ENCODE measurements around the gene HELLS. TPM values are rescaled to one million over a fixed set of nuclear protein-coding genes. Genes with fewer than 3 reads are reported as not detected.
"Not testable (repeated sequence)": the region's sequence is repeated elsewhere in the genome, so short reads cannot be mapped to it uniquely, and the experiment has no call there.

Gene HELLS
- total RNA-seq, 2 donors from 2014 or later: 9.8 to 18.4 TPM

DNA sequence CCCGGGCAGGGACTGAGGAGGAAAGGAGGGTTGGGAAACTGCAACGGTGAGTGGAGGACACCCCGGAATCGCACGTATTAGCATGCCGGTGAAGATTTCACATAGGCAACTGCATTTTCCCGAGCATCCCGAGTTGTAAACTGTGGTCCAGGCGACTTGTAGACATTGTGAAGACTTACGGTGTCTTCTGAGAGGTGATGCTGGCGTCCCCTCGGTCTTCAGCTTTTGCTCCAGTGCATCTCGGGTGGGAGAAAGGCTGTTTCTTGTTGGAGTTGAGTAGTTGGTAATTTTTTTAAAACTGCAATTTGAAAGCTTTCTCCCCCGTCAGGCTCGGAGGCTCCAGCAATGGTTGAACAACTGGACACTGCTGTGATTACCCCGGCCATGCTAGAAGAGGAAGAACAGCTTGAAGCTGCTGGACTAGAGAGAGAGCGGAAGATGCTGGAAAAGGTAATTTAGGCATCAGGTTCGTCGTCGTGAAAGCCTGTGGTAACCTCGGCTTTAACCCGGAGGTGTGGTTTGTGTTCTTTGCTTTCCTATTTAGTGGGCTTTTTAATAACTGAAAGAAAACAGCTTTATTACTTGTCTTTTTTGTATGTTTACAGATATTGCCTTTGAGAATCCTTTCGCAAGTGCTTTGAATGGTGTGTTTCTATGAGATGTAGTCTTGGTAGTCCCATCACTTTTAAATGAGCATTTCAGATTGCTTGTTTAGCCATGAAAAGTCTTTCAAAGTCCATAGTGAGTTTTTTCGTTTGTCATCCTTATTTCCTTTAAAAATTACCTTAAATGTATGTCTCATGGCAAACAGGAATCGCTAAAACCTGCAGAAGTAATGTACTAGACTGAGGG is 687 bp downstream of the HELLS start:
- intact Hi-C loops (cut with DNase I): no loop called here
- Histone ChIP-seq H3K4me3 (peak overlapping the region; percentile 48 to 54), H3K27ac (peak overlapping the region; percentile 62 to 64), H3K4me1 (replicated peaks) (peaks cover 4% of the 10 kb centered on the region), H3K9me3 (no peaks in the 10 kb centered on the region), H3K36me3 (no peaks in the 10 kb centered on the region), H3K27me3 (replicated peaks; ENCODE audit: insufficient read depth) (no peaks in the 10 kb centered on the region)
- DNase-seq (ENCODE audit: low spot score): no peak
- TF ChIP-seq POLR2A (IDR thresholded peaks at IDR 0.05) (no peak), POLR2AphosphoS5 (IDR thresholded peaks at IDR 0.05) (no peak)
- TF ChIP-seq, protein P1, sequence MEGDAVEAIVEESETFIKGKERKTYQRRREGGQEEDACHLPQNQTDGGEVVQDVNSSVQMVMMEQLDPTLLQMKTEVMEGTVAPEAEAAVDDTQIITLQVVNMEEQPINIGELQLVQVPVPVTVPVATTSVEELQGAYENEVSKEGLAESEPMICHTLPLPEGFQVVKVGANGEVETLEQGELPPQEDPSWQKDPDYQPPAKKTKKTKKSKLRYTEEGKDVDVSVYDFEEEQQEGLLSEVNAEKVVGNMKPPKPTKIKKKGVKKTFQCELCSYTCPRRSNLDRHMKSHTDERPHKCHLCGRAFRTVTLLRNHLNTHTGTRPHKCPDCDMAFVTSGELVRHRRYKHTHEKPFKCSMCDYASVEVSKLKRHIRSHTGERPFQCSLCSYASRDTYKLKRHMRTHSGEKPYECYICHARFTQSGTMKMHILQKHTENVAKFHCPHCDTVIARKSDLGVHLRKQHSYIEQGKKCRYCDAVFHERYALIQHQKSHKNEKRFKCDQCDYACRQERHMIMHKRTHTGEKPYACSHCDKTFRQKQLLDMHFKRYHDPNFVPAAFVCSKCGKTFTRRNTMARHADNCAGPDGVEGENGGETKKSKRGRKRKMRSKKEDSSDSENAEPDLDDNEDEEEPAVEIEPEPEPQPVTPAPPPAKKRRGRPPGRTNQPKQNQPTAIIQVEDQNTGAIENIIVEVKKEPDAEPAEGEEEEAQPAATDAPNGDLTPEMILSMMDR (IDR thresholded peaks at IDR 0.05): no peak
- WGBS: 3% methylated on average over 25 of the region's 25 CpGs

GRCh38 chr10:94546901-94547185 is 1.3 kb downstream of the HELLS start:
- intact Hi-C loops (cut with DNase I): no loop called here
- TF ChIP-seq POLR2AphosphoS5 (IDR thresholded peaks at IDR 0.05): no peak
- no peak for TF ChIP-seq POLR2A (IDR thresholded peaks at IDR 0.05)
- TF ChIP-seq, protein P1 (IDR thresholded peaks at IDR 0.05): no peak
- H3K9me3 ChIP-seq: no peaks in the 10 kb centered on the region
- H3K36me3 ChIP-seq: no peaks in the 10 kb centered on the region
- DNase-seq (ENCODE audit: low spot score): no peak
- no peaks in the 10 kb centered on the region for H3K27me3 ChIP-seq (replicated peaks; ENCODE audit: insufficient read depth)
- no peak overlapping the region for H3K27ac ChIP-seq
- peaks cover 4% of the 10 kb centered on the region for H3K4me1 ChIP-seq (replicated peaks)
- no peak overlapping the region for H3K4me3 ChIP-seq
- 57% methylated on average over 1 of the region's 1 CpG for whole genome bisulfite sequencing

- intact Hi-C loops (cut with DNase I): no loop called here
- Histone ChIP-seq H3K9me3 (no peaks in the 10 kb centered on the region), H3K4me3 (no peak overlapping the region), H3K27me3 (replicated peaks; ENCODE audit: insufficient read depth) (no peaks in the 10 kb centered on the region), H3K36me3 (no peaks in the 10 kb centered on the region), H3K27ac (no peak overlapping the region), H3K4me1 (replicated peaks) (peaks cover 4% of the 10 kb centered on the region)
- DNase-seq (ENCODE audit: low spot score): no peak
- TF ChIP-seq POLR2AphosphoS5 (IDR thresholded peaks at IDR 0.05) (no peak), POLR2A (IDR thresholded peaks at IDR 0.05) (no peak)
- TF ChIP-seq, protein P1 (IDR thresholded peaks at IDR 0.05): no peak
Observed at GRCh38 chr10:94549221-94549620, 3.6 kb downstream of the HELLS start.

- H3K4me3 ChIP-seq; H3K9me3 ChIP-seq; H3K36me3 ChIP-seq; H3K27ac ChIP-seq; H3K4me1 ChIP-seq (replicated peaks); intact Hi-C loops (cut with DNase I); DNase-seq (ENCODE audit: low spot score); H3K27me3 ChIP-seq (replicated peaks; ENCODE audit: insufficient read depth): not testable (repeated sequence)
- WGBS: 94% methylated on average over 13 of the region's 13 CpGs
Observed at GRCh38 chr10:94567714-94568307, 22.2 kb downstream of the HELLS start.

GRCh38 chr10:94571081-94571480 is 25.5 kb downstream of the HELLS start:
- DNase-seq (ENCODE audit: low spot score): no peak
- no peak overlapping the region for H3K4me3 ChIP-seq
- no peaks in the 10 kb centered on the region for H3K9me3 ChIP-seq
- TF ChIP-seq, protein P1 (IDR thresholded peaks at IDR 0.05): no peak
- TF ChIP-seq POLR2A (IDR thresholded peaks at IDR 0.05) (no peak), POLR2AphosphoS5 (IDR thresholded peaks at IDR 0.05) (no peak)
- no peak overlapping the region for H3K27ac ChIP-seq
- H3K36me3 ChIP-seq: no peaks in the 10 kb centered on the region
- intact Hi-C loops (cut with DNase I): no loop called here
- H3K4me1 ChIP-seq (replicated peaks): no peaks in the 10 kb centered on the region
- H3K27me3 ChIP-seq (replicated peaks; ENCODE audit: insufficient read depth): no peaks in the 10 kb centered on the region
